K562 (cell line): ENCODE data around the gene CALML3. TPM values are rescaled to one million over a fixed set of nuclear protein-coding genes. Genes with fewer than 3 reads are reported as not detected.

ENCODE experiments used
- ATAC-seq: fragments of 200-7000 bp; cut with Tn5 transposase; 3 replicates; pipeline ENCODE4 v1.9.1; 2020; ENCODE audit warnings: moderate library complexity
- BruUV-seq: library from RNA; stranded (reverse); fragments of 400-500 nt; replicated peaks from 2 replicates; lab custom pipeline; 2021; lab: Mats Ljungman, UMichigan
- CTCF ChIA-PET: fragments of 300-600 bp; formaldehyde crosslinking; extraction: SDS; loops from one replicate; lab custom pipeline; 2021; ENCODE audit warnings: low intra/inter-chr PET ratio; lab: Yijun Ruan, JAX
- POLR2A ChIA-PET: fragments of 300-600, 350-650 bp; sonication (Branson Sonifier 250); formaldehyde crosslinking; extraction: SDS; loops from one replicate; lab custom pipeline; 2021; ENCODE audit warnings: antibody characterized with exemption, inconsistent platforms; lab: Yijun Ruan, JAX
- DNase-seq, 4 experiments: peaks; one replicate each; pipeline versions ENCODE4 v3.0.0 to v3.0.0-alpha.2; 2011 to 2018; ENCODE audit warnings: low spot score in 3 of 4, mixed read lengths in 3 of 4; ENCODE audit errors: extremely low read depth in 1 of 4
- FAIRE-seq: peaks from 2 replicates; lab custom pipeline; 2011; peaks lifted over from hg19 to GRCh38; lab: Jason Lieb, UNC
- H2AFZ ChIP-seq: 2 replicates; pipeline ENCODE4 v1.6.0; 2011; ENCODE audit warnings: low read depth, low read length, control low read depth, inconsistent platforms
- H3K27ac ChIP-seq: fragments of 200-600 bp; 3 replicates; pipeline ENCODE4 v1.8.0; 2011; ENCODE audit warnings: low read depth, mild to moderate bottlenecking, control low read depth, inconsistent platforms, low read length, moderate library complexity, mixed read lengths; ENCODE audit errors: extremely low read depth
- H3K27me3 ChIP-seq, 2 experiments: fragments of 300-600 bp in 1 of 2; 2 replicates in 1 of 2; 3 replicates in 1 of 2; pipeline versions ENCODE4 v1.6.0 to v1.8.0; 2011; ENCODE audit warnings: inconsistent platforms in 2 of 2, low read length in 2 of 2, mild to moderate bottlenecking in 1 of 2, mixed read lengths in 1 of 2, moderate library complexity in 1 of 2; ENCODE audit not compliant: control insufficient read depth in 2 of 2, insufficient read depth in 2 of 2
- H3K36me3 ChIP-seq: fragments of 300-600 bp; 3 replicates; pipeline ENCODE4 v1.8.0; 2011; ENCODE audit warnings: mild to moderate bottlenecking, low read length, inconsistent platforms; ENCODE audit not compliant: control insufficient read depth, insufficient read depth
- H3K4me1 ChIP-seq, 2 experiments: fragments of 200-600 bp in 1 of 2; replicated peaks in 1 of 2; 2 replicates in 1 of 2; 3 replicates in 1 of 2; pipeline versions ENCODE4 v1.5.1 to v1.8.0; 2011; ENCODE audit warnings: inconsistent platforms in 2 of 2, low read length in 2 of 2, mild to moderate bottlenecking in 1 of 2, mixed read lengths in 1 of 2, moderate library complexity in 1 of 2; ENCODE audit not compliant: control insufficient read depth in 2 of 2, insufficient read depth in 2 of 2
- H3K4me2 ChIP-seq: 2 replicates; pipeline ENCODE4 v1.6.1; 2011; ENCODE audit warnings: low read length, control low read depth, inconsistent platforms, mixed read lengths; ENCODE audit not compliant: insufficient read depth
- H3K4me3 ChIP-seq: fragments of 200-600 bp; sonication (generic), shearing (Covaris generic); 2 replicates; pipeline ENCODE4 v1.5.1; 2016; ENCODE audit warnings: control low read depth, inconsistent platforms
- H3K79me2 ChIP-seq: fragments of 200-600 bp; 3 replicates; pipeline ENCODE4 v1.8.0; 2011; ENCODE audit warnings: low read length, inconsistent platforms; ENCODE audit not compliant: control insufficient read depth, insufficient read depth
- H3K9ac ChIP-seq, 2 experiments: 2 replicates each; pipeline versions ENCODE4 v1.6.0 to v1.6.1; 2011; ENCODE audit warnings: low read depth in 2 of 2, low read length in 2 of 2, control low read depth in 1 of 2, inconsistent platforms in 1 of 2, mild to moderate bottlenecking in 1 of 2, mixed read lengths in 1 of 2; ENCODE audit not compliant: insufficient read depth in 1 of 2
- H3K9me1 ChIP-seq: one replicate; pipeline ENCODE4 v1.6.0; 2011; ENCODE audit warnings: inconsistent platforms, mild to moderate bottlenecking, low read length, moderate library complexity; ENCODE audit not compliant: control insufficient read depth, insufficient read depth
- H3K9me3 ChIP-seq: replicated peaks from 2 replicates; pipeline ENCODE4 v1.5.1; 2011; ENCODE audit warnings: low read depth, low read length, inconsistent platforms; ENCODE audit not compliant: control insufficient read depth, insufficient read depth
- H4K20me1 ChIP-seq: replicated peaks from 2 replicates; pipeline ENCODE4 v1.6.1; 2011; ENCODE audit warnings: low read length, inconsistent platforms, mixed read lengths; ENCODE audit not compliant: control insufficient read depth, insufficient read depth
- ARNT ChIP-seq, 2 experiments: fragments of 450-650 bp; IDR thresholded peaks; 2 replicates each; pipeline ENCODE4 v1.6.1; 2016; ENCODE audit warnings: mild to moderate bottlenecking in 1 of 2
- CHD1 ChIP-seq: fragments of 200-600 bp; sonication (generic); IDR thresholded peaks from one replicate; pipeline ENCODE4 v1.6.1; 2012; ENCODE audit warnings: mild to moderate bottlenecking, moderate library complexity, low read length, inconsistent platforms
- COPS2 ChIP-seq: fragments of 450-650 bp; conservative IDR thresholded peaks from 2 replicates; pipeline ENCODE4 v1.6.1; 2016; ENCODE audit warnings: mild to moderate bottlenecking, moderate library complexity
- GATAD2A ChIP-seq: fragments of 450-650 bp; IDR thresholded peaks from 2 replicates; pipeline ENCODE4 v1.6.1; 2017
- GTF2A2 ChIP-seq: IDR thresholded peaks from 2 replicates; pipeline ENCODE4 v1.6.1; 2016; ENCODE audit warnings: mild to moderate bottlenecking, missing genetic modification characterization, missing compliant biosample characterization
- HMGN3 ChIP-seq: IDR thresholded peaks from 2 replicates; pipeline ENCODE4 v1.6.1; 2011; ENCODE audit warnings: borderline replicate concordance, low read depth, mild to moderate bottlenecking, mixed read lengths, low read length; ENCODE audit not compliant: insufficient read length; ENCODE audit errors: extremely low read depth
- KLF10 ChIP-seq: fragments of 250-450 bp; sonication (Bioruptor Pico); IDR thresholded peaks from 2 replicates; pipeline ENCODE4 v1.6.1; 2021; ENCODE audit warnings: matching md5 sums
- NFYB ChIP-seq: IDR thresholded peaks from 2 replicates; pipeline ENCODE4 v1.6.1; 2011; ENCODE audit warnings: mild to moderate bottlenecking, moderate library complexity; ENCODE audit not compliant: insufficient read length; ENCODE audit errors: extremely low read depth
- SLC30A9 ChIP-seq: fragments of 250-450 bp; sonication (Bioruptor Pico); IDR thresholded peaks from 2 replicates; pipeline ENCODE4 v1.8.0; 2022; ENCODE audit warnings: mild to moderate bottlenecking, moderate library complexity
- XRCC4 ChIP-seq: IDR thresholded peaks from one replicate; pipeline ENCODE4 v1.6.1; 2011; ENCODE audit not compliant: insufficient read depth, insufficient read length; ENCODE audit errors: extremely low read depth
- ZC3H4 ChIP-seq: sonication (generic); formaldehyde crosslinking; IDR thresholded peaks from 2 replicates; pipeline ENCODE4 v1.9.0; 2021; ENCODE audit warnings: missing genetic modification reagents, borderline replicate concordance
- ZNF212 ChIP-seq: fragments of 450-650 bp; formaldehyde crosslinking; IDR thresholded peaks from 2 replicates; pipeline ENCODE4 v1.4.0; 2020; ENCODE audit warnings: mild to moderate bottlenecking
- ZNF324 ChIP-seq: fragments of 250-450 bp; sonication (Bioruptor Pico); IDR thresholded peaks from 2 replicates; pipeline ENCODE4 v1.4.0; 2020; ENCODE audit warnings: mild to moderate bottlenecking
- ZNF584 ChIP-seq: fragments of 200-800 bp; sonication (Bioruptor generic); IDR thresholded peaks from 2 replicates; pipeline ENCODE4 v1.6.1; 2016; ENCODE audit warnings: low read depth, mild to moderate bottlenecking, missing genetic modification characterization, missing compliant biosample characterization
- WGBS: fragments of 100-300 bp; shearing (Covaris generic); methylation state at CpG from one replicate; pipeline ENCODE4 v1.1.6; 2016; ENCODE audit warnings: low coverage, mixed read lengths; ENCODE audit not compliant: insufficient coverage; ENCODE audit errors: missing lambda C conversion rate; 5-methylcytosine and 5-hydroxymethylcytosine counted together
- in situ Hi-C: fragments of 300-500 bp; cut with MboI; formaldehyde crosslinking; loops from 4 replicates; pipeline ENCODE4 v1.15.0; 2018; ENCODE audit warnings: inconsistent platforms, mixed read lengths
- intact Hi-C: fragments of 100-400 bp; cut with micrococcal nuclease; formaldehyde crosslinking; loops from 2 replicates; pipeline ENCODE4 v1.14.2; 2022
- polyA plus RNA-seq, 8 experiments: library from polyadenylated mRNA; depleted of rRNA in 4 of 8; stranded (reverse) in 5 of 8; unstranded in 3 of 8; fragments of >200 nt; fragmentation: Nextera tagmentation in 2 of 8; fragmentation: Illumina TruSeq in 1 of 8; extraction: Ambion mirVana in 2 of 8; extraction: Trizol in 1 of 8; gene quantifications; 2 replicates each; pipeline versions ENCODE4 v1.2.1 to v1.2.3, GENCODE V29; 2011 to 2014; ENCODE audit warnings: inconsistent platforms in 1 of 8, missing spikeins in 1 of 8
- total RNA-seq, 7 experiments: library from RNA; depleted of rRNA in 6 of 7; stranded (reverse); fragments of >200 nt in 6 of 7; fragmentation: Illumina TruSeq in 2 of 7; extraction: Trizol in 2 of 7; gene quantifications; 2 replicates each; pipeline versions ENCODE4 v1.2.1 to v1.2.3, GENCODE V29; 2011 to 2021; ENCODE audit warnings: low replicate concordance in 1 of 7
- TF ChIP-seq, protein P1 (sequence below): sonication (generic); formaldehyde crosslinking; IDR thresholded peaks from 2 replicates; pipeline ENCODE4 v1.8.1; 2023; ENCODE audit warnings: mild to moderate bottlenecking, missing genetic modification reagents, moderate library complexity
- TF ChIP-seq, protein P2 (sequence below): fragments of 250-450 bp; sonication (Bioruptor Pico); IDR thresholded peaks from 2 replicates; pipeline ENCODE4 v1.5.0; 2021
- TF ChIP-seq, protein P3 (sequence below): sonication (generic); formaldehyde crosslinking; IDR thresholded peaks from 2 replicates; pipeline ENCODE4 v1.9.0; 2022; ENCODE audit warnings: mild to moderate bottlenecking, missing genetic modification reagents

Gene CALML3
- total and polyA plus RNA-seq, 9 of the 15 experiments (the other 6 are each of a cell fraction or from before 2014, with no cell fraction given), result not detected

DNA sequence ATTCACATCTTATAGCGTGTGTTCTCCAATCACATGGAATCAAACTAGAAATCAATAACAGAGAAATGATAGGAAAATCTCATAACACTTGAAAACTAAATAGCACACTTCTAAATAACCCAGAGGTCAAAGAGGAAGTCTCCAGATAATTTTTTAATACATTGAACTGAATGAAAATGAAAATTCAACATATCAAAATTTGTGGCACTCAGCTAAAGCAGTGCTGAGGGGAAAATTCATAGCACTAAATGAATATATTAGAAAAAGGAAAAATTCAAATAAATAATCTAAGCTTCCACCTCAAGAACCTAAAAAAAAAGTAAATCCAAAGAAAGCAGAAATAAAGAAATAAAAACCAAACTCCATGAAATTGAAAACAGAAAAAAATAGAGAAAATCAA lies 17.3 kb downstream of the CALML3 start:
- Histone ChIP-seq H3K79me2 (no peaks in the 10 kb centered on the region), H2AFZ (no peak overlapping the region), H3K36me3 (no peaks in the 10 kb centered on the region), H4K20me1 (no peaks in the 10 kb centered on the region), H3K4me2 (no peak overlapping the region), H3K4me3 (no peak overlapping the region), H3K27ac (no peak overlapping the region), H3K9me1 (no peaks in the 10 kb centered on the region), H3K4me1 (peaks cover 18 to 46% of the 10 kb centered on the region in 2 experiments), H3K9me3 (no peaks in the 10 kb centered on the region), H3K27me3 (no peaks in the 10 kb centered on the region), H3K9ac (no peak overlapping the region)
- intact Hi-C loops (no loop called here), in situ Hi-C loops (no loop called here)
- whole genome bisulfite sequencing, result 100% methylated on average over 1 of the region's 1 CpG
- BruUV-seq, result no TSS peak
- ATAC-seq (no peak), FAIRE-seq (no peak), DNase-seq (no peak)
- CTCF ChIA-PET, result no interaction called here
- POLR2A ChIA-PET, result no interaction called here
- no peak for TF ChIP-seq ARNT (IDR thresholded peaks at IDR 0.05)
- no peak for TF ChIP-seq ZNF324
- TF ChIP-seq, protein P1, sequence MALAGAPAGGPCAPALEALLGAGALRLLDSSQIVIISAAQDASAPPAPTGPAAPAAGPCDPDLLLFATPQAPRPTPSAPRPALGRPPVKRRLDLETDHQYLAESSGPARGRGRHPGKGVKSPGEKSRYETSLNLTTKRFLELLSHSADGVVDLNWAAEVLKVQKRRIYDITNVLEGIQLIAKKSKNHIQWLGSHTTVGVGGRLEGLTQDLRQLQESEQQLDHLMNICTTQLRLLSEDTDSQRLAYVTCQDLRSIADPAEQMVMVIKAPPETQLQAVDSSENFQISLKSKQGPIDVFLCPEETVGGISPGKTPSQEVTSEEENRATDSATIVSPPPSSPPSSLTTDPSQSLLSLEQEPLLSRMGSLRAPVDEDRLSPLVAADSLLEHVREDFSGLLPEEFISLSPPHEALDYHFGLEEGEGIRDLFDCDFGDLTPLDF (CRISPR knock-in tag), result no peak
- no peak for TF ChIP-seq NFYB
- no peak for TF ChIP-seq ZNF584 (CRISPR knock-in tag)
- no peak for TF ChIP-seq SLC30A9 (CRISPR knock-in tag)
- TF ChIP-seq, protein P2, sequence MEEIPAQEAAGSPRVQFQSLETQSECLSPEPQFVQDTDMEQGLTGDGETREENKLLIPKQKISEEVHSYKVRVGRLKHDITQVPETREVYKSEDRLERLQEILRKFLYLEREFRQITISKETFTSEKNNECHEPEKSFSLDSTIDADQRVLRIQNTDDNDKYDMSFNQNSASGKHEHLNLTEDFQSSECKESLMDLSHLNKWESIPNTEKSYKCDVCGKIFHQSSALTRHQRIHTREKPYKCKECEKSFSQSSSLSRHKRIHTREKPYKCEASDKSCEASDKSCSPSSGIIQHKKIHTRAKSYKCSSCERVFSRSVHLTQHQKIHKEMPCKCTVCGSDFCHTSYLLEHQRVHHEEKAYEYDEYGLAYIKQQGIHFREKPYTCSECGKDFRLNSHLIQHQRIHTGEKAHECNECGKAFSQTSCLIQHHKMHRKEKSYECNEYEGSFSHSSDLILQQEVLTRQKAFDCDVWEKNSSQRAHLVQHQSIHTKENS (CRISPR knock-in tag), result no peak
- TF ChIP-seq ZNF212 (CRISPR knock-in tag), result no peak
- TF ChIP-seq HMGN3, result no peak
- TF ChIP-seq GATAD2A, result no peak
- TF ChIP-seq XRCC4, result no peak
- TF ChIP-seq KLF10, result no peak
- TF ChIP-seq ZC3H4 (CRISPR knock-in tag), result no peak
- TF ChIP-seq, protein P3, sequence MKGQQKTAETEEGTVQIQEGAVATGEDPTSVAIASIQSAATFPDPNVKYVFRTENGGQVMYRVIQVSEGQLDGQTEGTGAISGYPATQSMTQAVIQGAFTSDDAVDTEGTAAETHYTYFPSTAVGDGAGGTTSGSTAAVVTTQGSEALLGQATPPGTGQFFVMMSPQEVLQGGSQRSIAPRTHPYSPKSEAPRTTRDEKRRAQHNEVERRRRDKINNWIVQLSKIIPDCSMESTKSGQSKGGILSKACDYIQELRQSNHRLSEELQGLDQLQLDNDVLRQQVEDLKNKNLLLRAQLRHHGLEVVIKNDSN (CRISPR knock-in tag), result no peak
- no peak for TF ChIP-seq CHD1
- TF ChIP-seq GTF2A2, result no peak
- no peak for TF ChIP-seq COPS2
